Uterus (tissue), 2 donors: Measurements from ENCODE around the gene ODR4.

ENCODE experiments used
- CTCF ChIP-seq, 4 experiments: fragments of 200-600 bp in 2 of 4; fragments of 450-650 bp in 2 of 4; sonication (generic) in 2 of 4; IDR thresholded peaks; one replicate each; pipeline ENCODE4 v1.5.1; 2016 to 2019; ENCODE audit warnings: antibody characterized with exemption in 4 of 4, mild to moderate bottlenecking in 2 of 4, moderate library complexity in 1 of 4
- POLR2A ChIP-seq, 2 donors: fragments of 450-650 bp; IDR thresholded peaks; one replicate each; pipeline ENCODE4 v1.6.1; 2016; ENCODE audit warnings: antibody characterized with exemption in 2 of 2, mild to moderate bottlenecking in 1 of 2, moderate library complexity in 1 of 2

- TF ChIP-seq CTCF (IDR thresholded peaks at IDR 0.05) = no peak
- no peak for TF ChIP-seq POLR2A (IDR thresholded peaks at IDR 0.05)
Measured at GRCh38 chr1:186438567-186438966, 62.9 kb downstream of the ODR4 start.
